NT2/D1 (cell line): ENCODE measurements around the gene SRXN1.

Experiments
- SUZ12 ChIP-seq: IDR thresholded peaks from 2 replicates; pipeline ENCODE4 v1.6.1; 2011; ENCODE audit not compliant: insufficient read length, insufficient read depth; ENCODE audit errors: extremely low read depth
- YY1 ChIP-seq: IDR thresholded peaks from 2 replicates; pipeline ENCODE4 v1.6.1; 2011; ENCODE audit not compliant: insufficient read length, insufficient read depth
- ZNF274 ChIP-seq: IDR thresholded peaks from 2 replicates; pipeline ENCODE4 v1.6.1; 2011; ENCODE audit warnings: mild to moderate bottlenecking, low read depth, low read length

GRCh38 chr20:662277-663192 lies 9.5 kb upstream of the SRXN1 start:
- TF ChIP-seq YY1, result no peak
- TF ChIP-seq SUZ12, result no peak
- no peak for TF ChIP-seq ZNF274
